ENCODE data around the gene VEGFA.

VEGFA gene

GRCh38 chr6:43725643-43726580, 44.1 kb upstream of the VEGFA start:
- DNase-seq (ENCODE audit: low read depth) = no peak
- no peak for TF ChIP-seq CTCF (IDR thresholded peaks at IDR 0.05; ENCODE audit: control insufficient read depth, insufficient read depth, low read depth, low read length, missing control alignments)
- no peak overlapping the region for H3K4me3 ChIP-seq (ENCODE audit: control insufficient read depth, low read depth, low read length)

- no peak for DNase-seq (ENCODE audit: low read depth)
- no peak for TF ChIP-seq CTCF (IDR thresholded peaks at IDR 0.05; ENCODE audit: control insufficient read depth, insufficient read depth, low read depth, low read length, missing control alignments)
- no peak overlapping the region for H3K4me3 ChIP-seq (ENCODE audit: control insufficient read depth, low read depth, low read length)
Observed at GRCh38 chr6:43727634-43728033, 42.4 kb upstream of the VEGFA start.

GRCh38 chr6:43728586-43728985, 41.4 kb upstream of the VEGFA start:
- no peak overlapping the region for H3K4me3 ChIP-seq (ENCODE audit: control insufficient read depth, low read depth, low read length)
- no peak for TF ChIP-seq CTCF (IDR thresholded peaks at IDR 0.05; ENCODE audit: control insufficient read depth, insufficient read depth, low read depth, low read length, missing control alignments)
- DNase-seq (ENCODE audit: low read depth) = no peak

- no peak for DNase-seq (ENCODE audit: low read depth)
- no peak overlapping the region for H3K4me3 ChIP-seq (ENCODE audit: control insufficient read depth, low read depth, low read length)
- TF ChIP-seq CTCF (IDR thresholded peaks at IDR 0.05; ENCODE audit: control insufficient read depth, insufficient read depth, low read depth, low read length, missing control alignments) = no peak
Observed at GRCh38 chr6:43729537-43729936, 40.5 kb upstream of the VEGFA start.

- H3K4me3 ChIP-seq (ENCODE audit: control insufficient read depth, low read depth, low read length) = no peak overlapping the region
- TF ChIP-seq CTCF (IDR thresholded peaks at IDR 0.05; ENCODE audit: control insufficient read depth, insufficient read depth, low read depth, low read length, missing control alignments) = no peak
- no peak for DNase-seq (ENCODE audit: low read depth)
Observed at GRCh38 chr6:43730634-43731033, 39.4 kb upstream of the VEGFA start.

- no peak for TF ChIP-seq CTCF (IDR thresholded peaks at IDR 0.05; ENCODE audit: control insufficient read depth, insufficient read depth, low read depth, low read length, missing control alignments)
- DNase-seq (ENCODE audit: low read depth) = no peak
Observed at GRCh38 chr6:43733471-43734293, 36.3 kb upstream of the VEGFA start.

More at GRCh38 chr6:43733471-43734293, 36.3 kb upstream of the VEGFA start:
- H3K4me3 ChIP-seq (ENCODE audit: control insufficient read depth, low read depth, low read length) = no peak overlapping the region
